Measurements from ENCODE around the gene PCSK6. TPM values are rescaled to one million over a fixed set of nuclear protein-coding genes. Genes with fewer than 3 reads are reported as not detected.

PCSK6 gene
- polyA plus RNA-seq, 1 donor from 2014 or later, result 1.1 TPM

DNA sequence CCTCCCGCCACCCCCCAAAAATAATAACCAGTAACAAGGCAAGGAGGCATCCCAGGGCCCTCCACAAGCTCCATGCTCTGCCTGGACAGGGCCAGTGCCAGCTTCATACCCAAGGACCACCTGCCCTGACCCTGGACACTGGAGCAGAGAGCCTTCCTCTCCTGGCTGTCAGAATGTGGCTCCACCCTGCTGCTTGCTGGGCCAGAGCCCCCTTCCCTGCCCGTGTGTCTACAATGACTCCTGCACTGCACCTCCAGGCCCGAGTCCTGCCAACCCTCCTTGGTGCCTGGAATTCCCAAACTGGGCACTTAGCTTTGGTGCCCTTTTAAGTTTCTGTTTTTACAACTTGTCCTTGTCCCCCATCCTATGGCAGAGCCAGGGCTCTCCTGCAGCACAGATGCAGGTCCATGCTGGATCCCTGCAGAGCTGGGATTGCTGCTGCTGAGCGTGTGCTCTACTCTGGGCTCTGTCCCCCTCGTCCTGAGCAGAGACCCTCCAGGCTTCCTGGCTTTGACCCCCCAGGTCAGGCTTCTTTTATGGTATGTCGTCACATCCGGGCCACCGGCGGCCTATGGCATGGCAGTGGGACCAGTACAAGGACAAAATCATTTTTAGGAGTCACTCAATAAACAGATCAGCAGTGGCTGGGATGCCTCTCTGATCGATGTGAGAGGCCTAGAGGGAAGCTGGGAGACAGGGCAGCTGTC lies 183.0 kb downstream of the PCSK6 start:
- no peak overlapping the region for H2AFZ ChIP-seq (ENCODE audit: low read depth, low read length)
- no peaks in the 10 kb centered on the region for H4K20me1 ChIP-seq (ENCODE audit: insufficient read depth)
- no peaks in the 10 kb centered on the region for H3F3A ChIP-seq (ENCODE audit: insufficient read depth, low read length, poor library complexity, severe bottlenecking)
- H3K27ac ChIP-seq (ENCODE audit: low read length), result no peak overlapping the region
- no peaks in the 10 kb centered on the region for H3K79me2 ChIP-seq (replicated peaks; ENCODE audit: insufficient read depth, low read length)
- no peak overlapping the region for H3K4me2 ChIP-seq (ENCODE audit: low read length)
- H3K9me3 ChIP-seq (ENCODE audit: low read length), result no peaks in the 10 kb centered on the region
- no peaks in the 10 kb centered on the region for H3K9me2 ChIP-seq (ENCODE audit: insufficient read depth, low read length)
- H3K36me3 ChIP-seq (ENCODE audit: insufficient read depth, low read length), result no peaks in the 10 kb centered on the region
- H3K4me3 ChIP-seq (ENCODE audit: low read length), result no peak overlapping the region
- no peaks in the 10 kb centered on the region for H3K27me3 ChIP-seq (ENCODE audit: insufficient read depth, low read depth, low read length)
- TF ChIP-seq POLR2AphosphoS5 (IDR thresholded peaks at IDR 0.05) (no peak), TAF1 (IDR thresholded peaks at IDR 0.05; ENCODE audit: low read depth) (no peak)
- H3K9ac ChIP-seq (ENCODE audit: low read length), result no peak overlapping the region

DNA sequence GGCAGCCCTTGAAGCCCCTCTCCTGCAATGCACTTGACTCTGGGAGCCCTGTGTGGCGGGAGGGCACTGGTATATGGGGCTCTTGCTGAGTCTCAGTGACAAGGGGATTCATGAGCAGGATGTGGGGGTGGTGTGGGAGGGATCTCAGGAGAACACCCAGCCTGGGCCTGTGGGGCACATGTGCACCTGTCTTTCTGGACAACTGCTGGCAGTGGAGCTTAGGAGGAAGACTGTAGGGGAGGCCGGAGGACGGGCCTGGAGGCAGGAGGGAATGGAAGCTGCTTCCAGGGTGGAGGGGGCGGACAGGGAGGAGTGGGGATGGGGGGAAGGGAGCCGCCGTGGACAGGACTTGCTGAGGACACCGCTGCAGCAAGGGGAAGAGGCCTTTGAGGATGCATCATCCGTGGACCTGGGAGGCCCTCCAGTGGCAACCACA lies 183.7 kb downstream of the PCSK6 start:
- Histone ChIP-seq H4K20me1 (ENCODE audit: insufficient read depth) (no peaks in the 10 kb centered on the region), H3K36me3 (ENCODE audit: insufficient read depth, low read length) (no peaks in the 10 kb centered on the region), H3K79me2 (replicated peaks; ENCODE audit: insufficient read depth, low read length) (no peaks in the 10 kb centered on the region), H2AFZ (ENCODE audit: low read depth, low read length) (no peak overlapping the region), H3K9me3 (ENCODE audit: low read length) (no peaks in the 10 kb centered on the region), H3K9me2 (ENCODE audit: insufficient read depth, low read length) (no peaks in the 10 kb centered on the region), H3K4me2 (ENCODE audit: low read length) (no peak overlapping the region), H3K27me3 (ENCODE audit: insufficient read depth, low read depth, low read length) (no peaks in the 10 kb centered on the region), H3K4me3 (ENCODE audit: low read length) (no peak overlapping the region), H3F3A (ENCODE audit: insufficient read depth, low read length, poor library complexity, severe bottlenecking) (no peaks in the 10 kb centered on the region), H3K27ac (ENCODE audit: low read length) (no peak overlapping the region), H3K9ac (ENCODE audit: low read length) (no peak overlapping the region)
- TF ChIP-seq EP300 (conservative IDR thresholded peaks at IDR 0.05; ENCODE audit: poor library complexity, severe bottlenecking) (no peak), TAF1 (IDR thresholded peaks at IDR 0.05; ENCODE audit: low read depth) (no peak), MXI1 (conservative IDR thresholded peaks at IDR 0.05; ENCODE audit: poor library complexity, severe bottlenecking) (no peak), RAD21 (conservative IDR thresholded peaks at IDR 0.05) (no peak)

DNA sequence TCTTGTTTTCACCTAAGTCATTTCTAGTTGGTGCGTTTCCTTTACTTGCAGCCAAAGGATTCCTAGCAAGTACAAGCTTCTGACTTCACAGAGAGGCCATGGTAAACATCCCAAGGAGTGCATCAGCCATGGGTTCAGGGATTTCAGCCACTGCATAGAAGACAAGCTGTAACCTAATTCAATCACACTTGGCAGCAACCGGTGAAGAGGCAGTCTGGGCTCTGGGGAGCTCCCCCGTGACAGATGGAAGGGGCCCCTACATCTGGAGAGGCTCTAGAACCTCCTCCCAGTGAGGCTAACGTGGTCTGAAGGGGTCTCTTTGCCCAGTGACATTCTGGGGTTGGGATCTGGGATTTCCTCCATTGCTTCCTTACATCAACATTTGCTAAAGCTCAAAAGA lies 186.1 kb downstream of the PCSK6 start:
- Histone ChIP-seq H3F3A (ENCODE audit: insufficient read depth, low read length, poor library complexity, severe bottlenecking) (no peaks in the 10 kb centered on the region), H3K9me3 (ENCODE audit: low read length) (no peaks in the 10 kb centered on the region), H4K20me1 (ENCODE audit: insufficient read depth) (no peaks in the 10 kb centered on the region), H3K4me3 (ENCODE audit: low read length) (no peak overlapping the region), H3K9me2 (ENCODE audit: insufficient read depth, low read length) (no peaks in the 10 kb centered on the region), H3K4me2 (ENCODE audit: low read length) (no peak overlapping the region), H2AFZ (ENCODE audit: low read depth, low read length) (no peak overlapping the region), H3K36me3 (ENCODE audit: insufficient read depth, low read length) (no peaks in the 10 kb centered on the region), H3K27ac (ENCODE audit: low read length) (no peak overlapping the region), H3K9ac (ENCODE audit: low read length) (no peak overlapping the region), H3K79me2 (replicated peaks; ENCODE audit: insufficient read depth, low read length) (no peaks in the 10 kb centered on the region), H3K27me3 (ENCODE audit: insufficient read depth, low read depth, low read length) (no peaks in the 10 kb centered on the region)
- TF ChIP-seq, protein P1, sequence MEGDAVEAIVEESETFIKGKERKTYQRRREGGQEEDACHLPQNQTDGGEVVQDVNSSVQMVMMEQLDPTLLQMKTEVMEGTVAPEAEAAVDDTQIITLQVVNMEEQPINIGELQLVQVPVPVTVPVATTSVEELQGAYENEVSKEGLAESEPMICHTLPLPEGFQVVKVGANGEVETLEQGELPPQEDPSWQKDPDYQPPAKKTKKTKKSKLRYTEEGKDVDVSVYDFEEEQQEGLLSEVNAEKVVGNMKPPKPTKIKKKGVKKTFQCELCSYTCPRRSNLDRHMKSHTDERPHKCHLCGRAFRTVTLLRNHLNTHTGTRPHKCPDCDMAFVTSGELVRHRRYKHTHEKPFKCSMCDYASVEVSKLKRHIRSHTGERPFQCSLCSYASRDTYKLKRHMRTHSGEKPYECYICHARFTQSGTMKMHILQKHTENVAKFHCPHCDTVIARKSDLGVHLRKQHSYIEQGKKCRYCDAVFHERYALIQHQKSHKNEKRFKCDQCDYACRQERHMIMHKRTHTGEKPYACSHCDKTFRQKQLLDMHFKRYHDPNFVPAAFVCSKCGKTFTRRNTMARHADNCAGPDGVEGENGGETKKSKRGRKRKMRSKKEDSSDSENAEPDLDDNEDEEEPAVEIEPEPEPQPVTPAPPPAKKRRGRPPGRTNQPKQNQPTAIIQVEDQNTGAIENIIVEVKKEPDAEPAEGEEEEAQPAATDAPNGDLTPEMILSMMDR (IDR thresholded peaks at IDR 0.05; ENCODE audit: poor library complexity, severe bottlenecking), result no peak
- TF ChIP-seq SMC3 (conservative IDR thresholded peaks at IDR 0.05; ENCODE audit: poor library complexity) (no peak), RAD21 (conservative IDR thresholded peaks at IDR 0.05) (no peak), TAF1 (IDR thresholded peaks at IDR 0.05; ENCODE audit: low read depth) (no peak), POLR2AphosphoS5 (IDR thresholded peaks at IDR 0.05) (no peak), EZH2 (IDR thresholded peaks at IDR 0.05; ENCODE audit: borderline replicate concordance, insufficient read depth, low read length, poor library complexity, severe bottlenecking) (no peak), EP300 (conservative IDR thresholded peaks at IDR 0.05; ENCODE audit: poor library complexity, severe bottlenecking) (no peak), MXI1 (conservative IDR thresholded peaks at IDR 0.05; ENCODE audit: poor library complexity, severe bottlenecking) (no peak)
- TF ChIP-seq, protein P2, sequence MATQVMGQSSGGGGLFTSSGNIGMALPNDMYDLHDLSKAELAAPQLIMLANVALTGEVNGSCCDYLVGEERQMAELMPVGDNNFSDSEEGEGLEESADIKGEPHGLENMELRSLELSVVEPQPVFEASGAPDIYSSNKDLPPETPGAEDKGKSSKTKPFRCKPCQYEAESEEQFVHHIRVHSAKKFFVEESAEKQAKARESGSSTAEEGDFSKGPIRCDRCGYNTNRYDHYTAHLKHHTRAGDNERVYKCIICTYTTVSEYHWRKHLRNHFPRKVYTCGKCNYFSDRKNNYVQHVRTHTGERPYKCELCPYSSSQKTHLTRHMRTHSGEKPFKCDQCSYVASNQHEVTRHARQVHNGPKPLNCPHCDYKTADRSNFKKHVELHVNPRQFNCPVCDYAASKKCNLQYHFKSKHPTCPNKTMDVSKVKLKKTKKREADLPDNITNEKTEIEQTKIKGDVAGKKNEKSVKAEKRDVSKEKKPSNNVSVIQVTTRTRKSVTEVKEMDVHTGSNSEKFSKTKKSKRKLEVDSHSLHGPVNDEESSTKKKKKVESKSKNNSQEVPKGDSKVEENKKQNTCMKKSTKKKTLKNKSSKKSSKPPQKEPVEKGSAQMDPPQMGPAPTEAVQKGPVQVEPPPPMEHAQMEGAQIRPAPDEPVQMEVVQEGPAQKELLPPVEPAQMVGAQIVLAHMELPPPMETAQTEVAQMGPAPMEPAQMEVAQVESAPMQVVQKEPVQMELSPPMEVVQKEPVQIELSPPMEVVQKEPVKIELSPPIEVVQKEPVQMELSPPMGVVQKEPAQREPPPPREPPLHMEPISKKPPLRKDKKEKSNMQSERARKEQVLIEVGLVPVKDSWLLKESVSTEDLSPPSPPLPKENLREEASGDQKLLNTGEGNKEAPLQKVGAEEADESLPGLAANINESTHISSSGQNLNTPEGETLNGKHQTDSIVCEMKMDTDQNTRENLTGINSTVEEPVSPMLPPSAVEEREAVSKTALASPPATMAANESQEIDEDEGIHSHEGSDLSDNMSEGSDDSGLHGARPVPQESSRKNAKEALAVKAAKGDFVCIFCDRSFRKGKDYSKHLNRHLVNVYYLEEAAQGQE (IDR thresholded peaks at IDR 0.05; ENCODE audit: borderline replicate concordance), result no peak

All from neural cell (in vitro differentiated cells).